SJCRH30 (cell line): ENCODE measurements around the gene KIF15. TPM values are rescaled to one million over a fixed set of nuclear protein-coding genes. Genes with fewer than 3 reads are reported as not detected.

Experiments used
- DNase-seq, 2 experiments: peaks; one replicate each; pipeline ENCODE4 v3.0.0-alpha.2; 2015 to 2020
- H3K27ac ChIP-seq: fragments of 250-450 bp; sonication (Bioruptor Pico); 2 replicates; pipeline ENCODE4 v1.5.1; 2020; ENCODE audit warnings: mild to moderate bottlenecking, moderate library complexity
- H3K27me3 ChIP-seq: fragments of 250-450 bp; sonication (Bioruptor Pico); 2 replicates; pipeline ENCODE4 v1.5.1; 2020; ENCODE audit warnings: mild to moderate bottlenecking, moderate library complexity
- H3K36me3 ChIP-seq: fragments of 250-450 bp; sonication (Bioruptor Pico); 2 replicates; pipeline ENCODE4 v1.5.1; 2020; ENCODE audit warnings: mild to moderate bottlenecking, moderate library complexity
- H3K4me1 ChIP-seq: fragments of 250-450 bp; sonication (Bioruptor Pico); 2 replicates; pipeline ENCODE4 v1.5.1; 2020; ENCODE audit warnings: mild to moderate bottlenecking, moderate library complexity
- H3K4me3 ChIP-seq: fragments of 250-450 bp; sonication (Bioruptor Pico); 2 replicates; pipeline ENCODE4 v1.5.1; 2020; ENCODE audit warnings: mild to moderate bottlenecking, moderate library complexity
- H3K9me3 ChIP-seq: fragments of 250-450 bp; sonication (Bioruptor Pico); replicated peaks from 2 replicates; pipeline ENCODE4 v1.5.1; 2020; ENCODE audit warnings: mild to moderate bottlenecking, moderate library complexity
- total RNA-seq: library from RNA; depleted of rRNA; stranded (reverse); fragments of >200 nt; shearing (Covaris generic); gene quantifications from 2 replicates; pipeline ENCODE4 v1.2.3, GENCODE V29; 2014

Gene KIF15
- total RNA-seq, 1 experiment from 2014 or later = 46.9 TPM

GRCh38 chr3:44883213-44883955, 121.8 kb downstream of the KIF15 start:
- Histone ChIP-seq H3K27me3 (no peaks in the 10 kb centered on the region), H3K4me1 (peaks cover 26% of the 10 kb centered on the region), H3K36me3 (no peaks in the 10 kb centered on the region), H3K27ac (no peak overlapping the region; the same call in 1 of the 2 replicates), H3K4me3 (no peak overlapping the region), H3K9me3 (no peaks in the 10 kb centered on the region)
- no peak for DNase-seq

- H3K9me3 ChIP-seq = no peaks in the 10 kb centered on the region
- DNase-seq = peak; percentile 19 to 35
- H3K27me3 ChIP-seq = no peaks in the 10 kb centered on the region
- no peak overlapping the region; the same call in 1 of the 2 replicates for H3K27ac ChIP-seq
- no peaks in the 10 kb centered on the region for H3K36me3 ChIP-seq
- no peak overlapping the region for H3K4me3 ChIP-seq
- peaks cover 26% of the 10 kb centered on the region for H3K4me1 ChIP-seq
Measured at GRCh38 chr3:44883999-44884431, 122.4 kb downstream of the KIF15 start.

- DNase-seq = peak; percentile 72 to 80
- peaks cover 26% of the 10 kb centered on the region for H3K4me1 ChIP-seq
- no peaks in the 10 kb centered on the region for H3K9me3 ChIP-seq
- H3K27me3 ChIP-seq = no peaks in the 10 kb centered on the region
- no peak overlapping the region for H3K4me3 ChIP-seq
- peak overlapping the region; percentile 29; the same call in 1 of the 2 replicates for H3K27ac ChIP-seq
- H3K36me3 ChIP-seq = no peaks in the 10 kb centered on the region
Measured at GRCh38 chr3:44885618-44886017, 124.0 kb downstream of the KIF15 start.

- no peaks in the 10 kb centered on the region for H3K9me3 ChIP-seq
- no peaks in the 10 kb centered on the region for H3K27me3 ChIP-seq
- no peaks in the 10 kb centered on the region for H3K36me3 ChIP-seq
- H3K4me3 ChIP-seq = no peak overlapping the region
- no peak overlapping the region for H3K27ac ChIP-seq
- DNase-seq = no peak
- H3K4me1 ChIP-seq = peaks cover 26% of the 10 kb centered on the region
Measured at GRCh38 chr3:44886561-44886960, 125.0 kb downstream of the KIF15 start.

GRCh38 chr3:44887101-44887500, 125.5 kb downstream of the KIF15 start:
- DNase-seq = no peak
- Histone ChIP-seq H3K4me1 (peaks cover 26% of the 10 kb centered on the region), H3K27ac (no peak overlapping the region), H3K4me3 (no peak overlapping the region), H3K36me3 (no peaks in the 10 kb centered on the region), H3K27me3 (no peaks in the 10 kb centered on the region), H3K9me3 (no peaks in the 10 kb centered on the region)

- H3K36me3 ChIP-seq = no peaks in the 10 kb centered on the region
- H3K4me1 ChIP-seq = peaks cover 9% of the 10 kb centered on the region
- H3K27ac ChIP-seq = no peak overlapping the region
- no peak overlapping the region for H3K4me3 ChIP-seq
- no peaks in the 10 kb centered on the region for H3K27me3 ChIP-seq
- DNase-seq = no peak
- H3K9me3 ChIP-seq = no peaks in the 10 kb centered on the region
Measured at GRCh38 chr3:44890258-44890657, 128.7 kb downstream of the KIF15 start.

GRCh38 chr3:44890852-44891251, 129.3 kb downstream of the KIF15 start:
- Histone ChIP-seq H3K27ac (no peak overlapping the region), H3K9me3 (no peaks in the 10 kb centered on the region), H3K27me3 (no peaks in the 10 kb centered on the region), H3K36me3 (no peaks in the 10 kb centered on the region), H3K4me3 (no peak overlapping the region), H3K4me1 (peaks cover 3% of the 10 kb centered on the region)
- no peak for DNase-seq

- Histone ChIP-seq H3K4me3 (no peak overlapping the region), H3K4me1 (no peaks in the 10 kb centered on the region), H3K27ac (no peak overlapping the region), H3K27me3 (no peaks in the 10 kb centered on the region), H3K36me3 (no peaks in the 10 kb centered on the region), H3K9me3 (no peaks in the 10 kb centered on the region)
- no peak for DNase-seq
Measured at GRCh38 chr3:44892689-44893088, 131.1 kb downstream of the KIF15 start.

GRCh38 chr3:44893097-44893496, 131.5 kb downstream of the KIF15 start:
- no peak for DNase-seq
- H3K9me3 ChIP-seq = no peaks in the 10 kb centered on the region
- no peaks in the 10 kb centered on the region for H3K27me3 ChIP-seq
- no peaks in the 10 kb centered on the region for H3K36me3 ChIP-seq
- no peak overlapping the region for H3K4me3 ChIP-seq
- H3K4me1 ChIP-seq = no peaks in the 10 kb centered on the region
- H3K27ac ChIP-seq = no peak overlapping the region

GRCh38 chr3:44894485-44894884, 132.9 kb downstream of the KIF15 start:
- no peak overlapping the region for H3K4me3 ChIP-seq
- no peak for DNase-seq
- H3K27me3 ChIP-seq = no peaks in the 10 kb centered on the region
- no peaks in the 10 kb centered on the region for H3K9me3 ChIP-seq
- no peak overlapping the region for H3K27ac ChIP-seq
- no peaks in the 10 kb centered on the region for H3K4me1 ChIP-seq
- H3K36me3 ChIP-seq = no peaks in the 10 kb centered on the region

- Histone ChIP-seq H3K4me1 (no peaks in the 10 kb centered on the region), H3K27ac (no peak overlapping the region), H3K36me3 (no peaks in the 10 kb centered on the region), H3K9me3 (no peaks in the 10 kb centered on the region), H3K4me3 (no peak overlapping the region), H3K27me3 (no peaks in the 10 kb centered on the region)
- DNase-seq = no peak
Measured at GRCh38 chr3:44896440-44896839, 134.8 kb downstream of the KIF15 start.

GRCh38 chr3:44899683-44900367, 138.2 kb downstream of the KIF15 start:
- Histone ChIP-seq H3K36me3 (no peaks in the 10 kb centered on the region), H3K27ac (no peak overlapping the region), H3K4me1 (no peaks in the 10 kb centered on the region), H3K4me3 (no peak overlapping the region), H3K27me3 (no peaks in the 10 kb centered on the region), H3K9me3 (no peaks in the 10 kb centered on the region)
- DNase-seq = no peak

- Histone ChIP-seq H3K36me3 (no peaks in the 10 kb centered on the region), H3K9me3 (no peaks in the 10 kb centered on the region), H3K4me1 (no peaks in the 10 kb centered on the region), H3K4me3 (no peak overlapping the region), H3K27ac (no peak overlapping the region), H3K27me3 (no peaks in the 10 kb centered on the region)
- DNase-seq = no peak
Measured at GRCh38 chr3:44902628-44903027, 141.0 kb downstream of the KIF15 start.
